ENCODE results near the gene HIVEP3. TPM values are rescaled to one million over a fixed set of nuclear protein-coding genes. Genes with fewer than 3 reads are reported as not detected.
A peak's percentile ranks its signal among the peaks of the same experiment; 100 is the strongest.

HIVEP3 gene
- total RNA-seq, 1 donor from 2014 or later, result 8.9 TPM

GRCh38 chr1:41659903-41660302 lies 258.8 kb downstream of the HIVEP3 start:
- FAIRE-seq, result no peak
- H3K9me3 Mint-ChIP-seq (ENCODE audit: unreplicated experiment), result no peaks in the 10 kb centered on the region
- H3K4me1 ChIP-seq (ENCODE audit: insufficient read depth, low read length), result peaks cover 22% of the 10 kb centered on the region
- peaks cover 53% of the 10 kb centered on the region for H4K20me1 ChIP-seq (ENCODE audit: insufficient read depth, low read length)
- peaks cover 18% of the 10 kb centered on the region for H3K4me1 Mint-ChIP-seq (ENCODE audit: low read depth, unreplicated experiment)
- H3K4me3 Mint-ChIP-seq (ENCODE audit: unreplicated experiment), result no peak overlapping the region
- H3K9ac ChIP-seq (ENCODE audit: low read length), result no peak overlapping the region
- peak overlapping the region; percentile 95 for H3K4me2 ChIP-seq (ENCODE audit: low read length)
- peaks cover 66% of the 10 kb centered on the region for H3K79me2 ChIP-seq (ENCODE audit: insufficient read depth, low read length)
- H3K27ac ChIP-seq (ENCODE audit: low read depth, low read length), result no peak overlapping the region
- H3K27ac Mint-ChIP-seq (ENCODE audit: unreplicated experiment), result no peak overlapping the region
- peaks cover 21% of the 10 kb centered on the region for H3K27me3 Mint-ChIP-seq (ENCODE audit: low read depth, unreplicated experiment)
- no peaks in the 10 kb centered on the region for H3K36me3 Mint-ChIP-seq (ENCODE audit: low read depth, unreplicated experiment)
- DNase-seq (ENCODE audit: low read depth), result no peak
- H2AFZ ChIP-seq (ENCODE audit: low read depth, low read length), result no peak overlapping the region
- H3K4me3 ChIP-seq (ENCODE audit: insufficient read depth, low read depth, low read length), result no peak overlapping the region
- no peaks in the 10 kb centered on the region for H3K36me3 ChIP-seq (ENCODE audit: insufficient read depth, low read length)
- no peaks in the 10 kb centered on the region for H3K27me3 ChIP-seq (ENCODE audit: insufficient read depth, low read length)
- H3K9me3 ChIP-seq (ENCODE audit: insufficient read depth, low read depth, low read length), result no peaks in the 10 kb centered on the region
- no peak for TF ChIP-seq EZH2 (IDR thresholded peaks at IDR 0.05; ENCODE audit: insufficient read depth, low read length)
- no peak for TF ChIP-seq CTCF (IDR thresholded peaks at IDR 0.05; ENCODE audit: insufficient read depth, low read depth, low read length)

GRCh38 chr1:41659159-41659495 lies 259.6 kb downstream of the HIVEP3 start:
- Histone ChIP-seq H3K9ac (ENCODE audit: low read length) (no peak overlapping the region), H3K27me3 (ENCODE audit: insufficient read depth, low read length) (no peaks in the 10 kb centered on the region), H3K36me3 (ENCODE audit: insufficient read depth, low read length) (no peaks in the 10 kb centered on the region), H3K4me2 (ENCODE audit: low read length) (no peak overlapping the region), H3K79me2 (ENCODE audit: insufficient read depth, low read length) (peaks cover 73% of the 10 kb centered on the region), H2AFZ (ENCODE audit: low read depth, low read length) (no peak overlapping the region), H4K20me1 (ENCODE audit: insufficient read depth, low read length) (peaks cover 53% of the 10 kb centered on the region), H3K4me3 (ENCODE audit: insufficient read depth, low read depth, low read length) (no peak overlapping the region), H3K4me1 (ENCODE audit: insufficient read depth, low read length) (peaks cover 17% of the 10 kb centered on the region), H3K9me3 (ENCODE audit: insufficient read depth, low read depth, low read length) (no peaks in the 10 kb centered on the region), H3K27ac (ENCODE audit: low read depth, low read length) (no peak overlapping the region)
- no peak for TF ChIP-seq CTCF (IDR thresholded peaks at IDR 0.05; ENCODE audit: insufficient read depth, low read depth, low read length)
- Mint-ChIP-seq H3K36me3 (ENCODE audit: low read depth, unreplicated experiment) (no peaks in the 10 kb centered on the region), H3K27ac (ENCODE audit: unreplicated experiment) (no peak overlapping the region), H3K27me3 (ENCODE audit: low read depth, unreplicated experiment) (peaks cover 21% of the 10 kb centered on the region), H3K4me1 (ENCODE audit: low read depth, unreplicated experiment) (peaks cover 15% of the 10 kb centered on the region), H3K9me3 (ENCODE audit: unreplicated experiment) (no peaks in the 10 kb centered on the region), H3K4me3 (ENCODE audit: unreplicated experiment) (no peak overlapping the region)
- DNase-seq (ENCODE audit: low read depth) (no peak), FAIRE-seq (no peak)

- H3K27ac Mint-ChIP-seq (ENCODE audit: unreplicated experiment), result no peak overlapping the region
- FAIRE-seq (no peak), DNase-seq (ENCODE audit: low read depth) (no peak)
- Histone ChIP-seq H3K36me3 (ENCODE audit: insufficient read depth, low read length) (no peaks in the 10 kb centered on the region), H3K9me3 (ENCODE audit: insufficient read depth, low read depth, low read length) (no peaks in the 10 kb centered on the region), H3K4me2 (ENCODE audit: low read length) (no peak overlapping the region), H3K4me1 (ENCODE audit: insufficient read depth, low read length) (peaks cover 16% of the 10 kb centered on the region), H3K4me3 (ENCODE audit: insufficient read depth, low read depth, low read length) (no peak overlapping the region), H3K27me3 (ENCODE audit: insufficient read depth, low read length) (no peaks in the 10 kb centered on the region), H3K9ac (ENCODE audit: low read length) (no peak overlapping the region), H3K27ac (ENCODE audit: low read depth, low read length) (no peak overlapping the region), H4K20me1 (ENCODE audit: insufficient read depth, low read length) (peaks cover 53% of the 10 kb centered on the region), H3K79me2 (ENCODE audit: insufficient read depth, low read length) (peaks cover 78% of the 10 kb centered on the region), H2AFZ (ENCODE audit: low read depth, low read length) (no peak overlapping the region)
- H3K4me1 Mint-ChIP-seq (ENCODE audit: low read depth, unreplicated experiment), result peaks cover 13% of the 10 kb centered on the region
- TF ChIP-seq EZH2 (IDR thresholded peaks at IDR 0.05; ENCODE audit: insufficient read depth, low read length), result no peak
- no peak for TF ChIP-seq CTCF (IDR thresholded peaks at IDR 0.05; ENCODE audit: insufficient read depth, low read depth, low read length)
- H3K36me3 Mint-ChIP-seq (ENCODE audit: low read depth, unreplicated experiment), result no peaks in the 10 kb centered on the region
- H3K9me3 Mint-ChIP-seq (ENCODE audit: unreplicated experiment), result no peaks in the 10 kb centered on the region
- H3K4me3 Mint-ChIP-seq (ENCODE audit: unreplicated experiment), result no peak overlapping the region
- H3K27me3 Mint-ChIP-seq (ENCODE audit: low read depth, unreplicated experiment), result peaks cover 21% of the 10 kb centered on the region
Measured at GRCh38 chr1:41658431-41659158, 260.1 kb downstream of the HIVEP3 start.

Measured in astrocyte (in vitro differentiated cells and primary cell).